PC-3 (cell line): Measurements from ENCODE around the gene GRIN2D.
A peak's percentile ranks its signal among the peaks of the same experiment; 100 is the strongest.

Experiments used
- CTCF ChIP-seq: fragments of 300-600 bp; sonication (generic); conservative IDR thresholded peaks from 2 replicates; pipeline ENCODE4 v1.5.1; 2017; ENCODE audit warnings: antibody characterized with exemption, low read depth, mild to moderate bottlenecking, low read length
- EZH2 ChIP-seq: fragments of 300-600 bp; sonication (generic); IDR thresholded peaks from one replicate; pipeline ENCODE4 v1.6.1; 2017; ENCODE audit warnings: antibody characterized with exemption, mild to moderate bottlenecking, low read length; ENCODE audit not compliant: unreplicated experiment
- EZH2phosphoT487 ChIP-seq: fragments of 300-600 bp; sonication (generic); IDR thresholded peaks from 2 replicates; pipeline ENCODE4 v1.6.1; 2018; ENCODE audit warnings: mild to moderate bottlenecking, antibody characterized with exemption, low read length, borderline replicate concordance

GRCh38 chr19:48391100-48392005 lies 2.1 kb upstream of the GRIN2D start, which contains the start of gene KDELR1:
- peak; percentile 75 for TF ChIP-seq CTCF
- TF ChIP-seq EZH2: no peak
- no peak for TF ChIP-seq EZH2phosphoT487
